ENCODE data around the gene LRRC23.

DNA sequence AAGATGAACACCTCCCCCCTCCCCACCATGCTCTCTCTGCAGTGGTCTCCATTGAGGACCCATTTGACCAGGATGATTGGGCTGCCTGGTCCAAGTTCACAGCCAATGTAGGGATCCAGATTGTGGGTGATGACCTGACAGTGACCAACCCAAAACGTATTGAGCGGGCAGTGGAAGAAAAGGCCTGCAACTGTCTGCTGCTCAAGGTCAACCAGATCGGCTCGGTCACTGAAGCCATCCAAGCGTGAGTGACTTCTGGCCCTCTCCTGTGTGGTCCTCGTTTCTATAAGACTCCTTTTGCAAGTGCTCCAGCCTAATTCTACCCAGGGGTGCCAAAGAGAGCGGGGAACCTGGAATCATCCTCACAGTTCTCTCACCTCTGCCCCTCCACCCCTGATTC lies 16.9 kb downstream of the LRRC23 start:
- TF ChIP-seq, protein P1, sequence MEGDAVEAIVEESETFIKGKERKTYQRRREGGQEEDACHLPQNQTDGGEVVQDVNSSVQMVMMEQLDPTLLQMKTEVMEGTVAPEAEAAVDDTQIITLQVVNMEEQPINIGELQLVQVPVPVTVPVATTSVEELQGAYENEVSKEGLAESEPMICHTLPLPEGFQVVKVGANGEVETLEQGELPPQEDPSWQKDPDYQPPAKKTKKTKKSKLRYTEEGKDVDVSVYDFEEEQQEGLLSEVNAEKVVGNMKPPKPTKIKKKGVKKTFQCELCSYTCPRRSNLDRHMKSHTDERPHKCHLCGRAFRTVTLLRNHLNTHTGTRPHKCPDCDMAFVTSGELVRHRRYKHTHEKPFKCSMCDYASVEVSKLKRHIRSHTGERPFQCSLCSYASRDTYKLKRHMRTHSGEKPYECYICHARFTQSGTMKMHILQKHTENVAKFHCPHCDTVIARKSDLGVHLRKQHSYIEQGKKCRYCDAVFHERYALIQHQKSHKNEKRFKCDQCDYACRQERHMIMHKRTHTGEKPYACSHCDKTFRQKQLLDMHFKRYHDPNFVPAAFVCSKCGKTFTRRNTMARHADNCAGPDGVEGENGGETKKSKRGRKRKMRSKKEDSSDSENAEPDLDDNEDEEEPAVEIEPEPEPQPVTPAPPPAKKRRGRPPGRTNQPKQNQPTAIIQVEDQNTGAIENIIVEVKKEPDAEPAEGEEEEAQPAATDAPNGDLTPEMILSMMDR (IDR thresholded peaks at IDR 0.05) = no peak
- TF ChIP-seq POLR2AphosphoS5 (IDR thresholded peaks at IDR 0.05) = no peak
